ENCODE measurements around the gene MAGOH.
"Not testable (repeated sequence)": the region's sequence is repeated elsewhere in the genome, so short reads cannot be mapped to it uniquely, and the experiment has no call there.

MAGOH gene

GRCh38 chr1:53218201-53218600 lies 20.1 kb downstream of the MAGOH start:
- Histone ChIP-seq H3K36me3 (ENCODE audit: control insufficient read depth in 1 of 2, insufficient read depth in 2 of 2, low read length in 2 of 2) (peaks cover 13 to 31% of the 10 kb centered on the region in 2 donors), H3K4me1 (ENCODE audit: control insufficient read depth in 1 of 2, insufficient read depth in 2 of 2, low read length in 2 of 2) (peaks cover 11 to 13% of the 10 kb centered on the region in 2 donors), H3K4me3 (ENCODE audit: low read depth in 1 of 2, low read length in 2 of 2) (no peak overlapping the region), H3K9me3 (ENCODE audit: control insufficient read depth in 1 of 2, low read length in 2 of 2) (no peaks in the 10 kb centered on the region), H3K27ac (ENCODE audit: low read length) (no peak overlapping the region), H3K27me3 (ENCODE audit: low read depth, low read length) (no peaks in the 10 kb centered on the region)

- no peak overlapping the region for H3K27ac ChIP-seq (ENCODE audit: low read length)
- H3K9me3 ChIP-seq (ENCODE audit: control insufficient read depth in 1 of 2, low read length in 2 of 2): no peaks in the 10 kb centered on the region
- H3K36me3 ChIP-seq (ENCODE audit: control insufficient read depth in 1 of 2, insufficient read depth in 2 of 2, low read length in 2 of 2): peaks cover 38 to 62% of the 10 kb centered on the region in 2 donors
- H3K4me3 ChIP-seq (ENCODE audit: low read depth in 1 of 2, low read length in 2 of 2): no peak overlapping the region
- no peaks in the 10 kb centered on the region for H3K27me3 ChIP-seq (ENCODE audit: low read depth, low read length)
- peaks cover 2 to 6% of the 10 kb centered on the region in 2 donors for H3K4me1 ChIP-seq (ENCODE audit: control insufficient read depth in 1 of 2, insufficient read depth in 2 of 2, low read length in 2 of 2)
These were observed 23.9 kb downstream of the MAGOH start for GRCh38 chr1:53214376-53214940.

GRCh38 chr1:53210954-53211353 lies 27.4 kb downstream of the MAGOH start:
- H3K27ac ChIP-seq (ENCODE audit: low read length): no peak overlapping the region
- H3K4me1 ChIP-seq (ENCODE audit: control insufficient read depth in 1 of 2, insufficient read depth in 2 of 2, low read length in 2 of 2): no peaks in the 10 kb centered on the region
- no peaks in the 10 kb centered on the region for H3K9me3 ChIP-seq (ENCODE audit: control insufficient read depth in 1 of 2, low read length in 2 of 2)
- peaks cover 46 to 90% of the 10 kb centered on the region in 2 donors for H3K36me3 ChIP-seq (ENCODE audit: control insufficient read depth in 1 of 2, insufficient read depth in 2 of 2, low read length in 2 of 2)
- no peak overlapping the region for H3K4me3 ChIP-seq (ENCODE audit: low read depth in 1 of 2, low read length in 2 of 2)
- H3K27me3 ChIP-seq (ENCODE audit: low read depth, low read length): no peaks in the 10 kb centered on the region

- Histone ChIP-seq H3K4me3 (ENCODE audit: low read depth in 1 of 2, low read length in 2 of 2) (no peak overlapping the region), H3K4me1 (ENCODE audit: control insufficient read depth in 1 of 2, insufficient read depth in 2 of 2, low read length in 2 of 2) (no peaks in the 10 kb centered on the region), H3K36me3 (ENCODE audit: control insufficient read depth in 1 of 2, insufficient read depth in 2 of 2, low read length in 2 of 2) (peaks cover 46 to 90% of the 10 kb centered on the region in 2 donors), H3K27me3 (ENCODE audit: low read depth, low read length) (no peaks in the 10 kb centered on the region), H3K27ac (ENCODE audit: low read length) (no peak overlapping the region), H3K9me3 (ENCODE audit: control insufficient read depth in 1 of 2, low read length in 2 of 2) (no peaks in the 10 kb centered on the region)
These were observed 28.0 kb downstream of the MAGOH start for GRCh38 chr1:53210352-53210751.

- no peak overlapping the region for H3K27ac ChIP-seq (ENCODE audit: low read length)
- no peaks in the 10 kb centered on the region for H3K9me3 ChIP-seq (ENCODE audit: control insufficient read depth in 1 of 2, low read length in 2 of 2)
- H3K4me3 ChIP-seq (ENCODE audit: low read depth in 1 of 2, low read length in 2 of 2): no peak overlapping the region
- no peaks in the 10 kb centered on the region for H3K27me3 ChIP-seq (ENCODE audit: low read depth, low read length)
- no peaks in the 10 kb centered on the region for H3K4me1 ChIP-seq (ENCODE audit: control insufficient read depth in 1 of 2, insufficient read depth in 2 of 2, low read length in 2 of 2)
- peaks cover 37 to 89% of the 10 kb centered on the region in 2 donors for H3K36me3 ChIP-seq (ENCODE audit: control insufficient read depth in 1 of 2, insufficient read depth in 2 of 2, low read length in 2 of 2)
These were observed 30.6 kb downstream of the MAGOH start for GRCh38 chr1:53207726-53208125.

DNA sequence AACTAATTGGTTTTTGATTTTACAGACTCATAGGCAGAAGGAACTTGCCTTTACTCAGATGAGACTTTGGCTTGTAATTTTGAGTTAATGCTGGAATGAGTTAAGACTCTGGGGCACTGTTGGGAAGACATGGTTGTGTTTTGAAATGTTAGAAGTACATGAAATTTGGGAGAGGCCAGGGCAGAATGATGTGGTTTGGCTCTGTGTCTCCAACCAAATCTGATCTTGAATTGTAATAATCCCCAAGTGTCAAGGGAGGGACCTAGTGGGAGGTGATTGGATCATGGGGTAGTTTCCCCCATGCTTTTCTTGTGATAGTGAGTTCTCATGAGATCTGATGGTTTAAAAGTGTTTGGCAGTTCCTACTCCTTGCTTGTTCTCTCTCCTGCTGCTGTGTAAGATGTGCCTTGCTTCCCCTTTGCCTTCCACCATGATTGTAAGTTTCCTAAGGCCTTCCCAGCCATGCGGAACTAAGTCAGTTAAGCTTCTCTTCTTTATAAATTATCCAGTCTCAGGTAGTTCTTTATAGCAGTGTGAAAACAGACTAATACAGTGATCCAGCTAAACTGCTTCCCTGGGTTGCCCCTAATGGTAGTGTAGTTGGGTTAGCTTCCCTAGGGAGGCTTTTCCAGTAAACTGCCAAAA lies 31.5 kb downstream of the MAGOH start:
- Histone ChIP-seq H3K9me3 (ENCODE audit: control insufficient read depth in 1 of 2, low read length in 2 of 2) (no peaks in the 10 kb centered on the region), H3K4me1 (ENCODE audit: control insufficient read depth in 1 of 2, insufficient read depth in 2 of 2, low read length in 2 of 2) (no peaks in the 10 kb centered on the region), H3K4me3 (ENCODE audit: low read depth in 1 of 2, low read length in 2 of 2) (no peak overlapping the region), H3K27ac (ENCODE audit: low read length) (no peak overlapping the region), H3K27me3 (ENCODE audit: low read depth, low read length) (no peaks in the 10 kb centered on the region), H3K36me3 (ENCODE audit: control insufficient read depth in 1 of 2, insufficient read depth in 2 of 2, low read length in 2 of 2) (peaks cover 40 to 91% of the 10 kb centered on the region in 2 donors)

GRCh38 chr1:53206083-53206685 lies 32.1 kb downstream of the MAGOH start:
- peaks cover 43 to 86% of the 10 kb centered on the region in 2 donors for H3K36me3 ChIP-seq (ENCODE audit: control insufficient read depth in 1 of 2, insufficient read depth in 2 of 2, low read length in 2 of 2)

GRCh38 chr1:53205496-53205895 lies 32.8 kb downstream of the MAGOH start:
- H3K36me3 ChIP-seq (ENCODE audit: control insufficient read depth in 1 of 2, insufficient read depth in 2 of 2, low read length in 2 of 2): peaks cover 42 to 86% of the 10 kb centered on the region in 2 donors
- not testable (repeated sequence) for H3K9me3 ChIP-seq (ENCODE audit: control insufficient read depth in 1 of 2, low read length in 2 of 2); H3K27me3 ChIP-seq (ENCODE audit: low read depth, low read length); H3K27ac ChIP-seq (ENCODE audit: low read length); H3K4me3 ChIP-seq (ENCODE audit: low read depth in 1 of 2, low read length in 2 of 2); H3K4me1 ChIP-seq (ENCODE audit: control insufficient read depth in 1 of 2, insufficient read depth in 2 of 2, low read length in 2 of 2)

More at GRCh38 chr1:53206083-53206685, 32.1 kb downstream of the MAGOH start:
- not testable (repeated sequence) for H3K27ac ChIP-seq (ENCODE audit: low read length); H3K4me3 ChIP-seq (ENCODE audit: low read depth in 1 of 2, low read length in 2 of 2); H3K27me3 ChIP-seq (ENCODE audit: low read depth, low read length); H3K9me3 ChIP-seq (ENCODE audit: control insufficient read depth in 1 of 2, low read length in 2 of 2); H3K4me1 ChIP-seq (ENCODE audit: control insufficient read depth in 1 of 2, insufficient read depth in 2 of 2, low read length in 2 of 2)

DNA sequence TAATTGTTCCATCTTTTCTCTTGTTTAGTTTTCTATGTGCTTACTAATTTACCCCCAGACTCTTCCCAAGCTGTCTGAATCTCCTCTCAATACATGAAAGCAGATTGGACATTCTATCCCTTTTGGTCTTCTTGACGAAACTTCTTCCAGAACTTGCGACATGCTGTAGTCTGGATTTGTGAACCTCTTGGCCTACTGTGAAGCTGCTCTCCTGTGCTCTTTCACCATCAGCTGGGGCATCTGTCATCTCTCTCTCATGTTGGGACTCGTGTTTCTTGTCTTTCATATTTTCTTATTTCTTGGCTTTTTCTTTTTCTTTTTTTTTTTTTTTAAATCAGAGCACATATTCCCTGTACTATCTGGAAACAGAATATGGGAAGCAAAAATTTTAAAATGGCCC lies 34.9 kb downstream of the MAGOH start:
- Histone ChIP-seq H3K4me1 (ENCODE audit: control insufficient read depth in 1 of 2, insufficient read depth in 2 of 2, low read length in 2 of 2) (peaks cover under 1 to 3% of the 10 kb centered on the region in 2 donors), H3K36me3 (ENCODE audit: control insufficient read depth in 1 of 2, insufficient read depth in 2 of 2, low read length in 2 of 2) (peaks cover 36 to 67% of the 10 kb centered on the region in 2 donors), H3K27ac (ENCODE audit: low read length) (no peak overlapping the region), H3K9me3 (ENCODE audit: control insufficient read depth in 1 of 2, low read length in 2 of 2) (no peaks in the 10 kb centered on the region), H3K27me3 (ENCODE audit: low read depth, low read length) (no peaks in the 10 kb centered on the region), H3K4me3 (ENCODE audit: low read depth in 1 of 2, low read length in 2 of 2) (no peak overlapping the region)

- H3K27me3 ChIP-seq (ENCODE audit: low read depth, low read length): no peaks in the 10 kb centered on the region
- H3K4me3 ChIP-seq (ENCODE audit: low read depth in 1 of 2, low read length in 2 of 2): peak overlapping the region; percentile 85 to 95
- H3K27ac ChIP-seq (ENCODE audit: low read length): peak overlapping the region; percentile 99
- H3K36me3 ChIP-seq (ENCODE audit: control insufficient read depth in 1 of 2, insufficient read depth in 2 of 2, low read length in 2 of 2): peaks cover 22 to 26% of the 10 kb centered on the region in 2 donors
- H3K4me1 ChIP-seq (ENCODE audit: control insufficient read depth in 1 of 2, insufficient read depth in 2 of 2, low read length in 2 of 2): peaks cover 14 to 22% of the 10 kb centered on the region in 2 donors
- H3K9me3 ChIP-seq (ENCODE audit: control insufficient read depth in 1 of 2, low read length in 2 of 2): no peaks in the 10 kb centered on the region
These were observed 40.1 kb downstream of the MAGOH start for GRCh38 chr1:53198241-53198651.

- H3K27me3 ChIP-seq (ENCODE audit: low read depth, low read length): no peaks in the 10 kb centered on the region
- H3K9me3 ChIP-seq (ENCODE audit: control insufficient read depth in 1 of 2, low read length in 2 of 2): no peaks in the 10 kb centered on the region
- H3K27ac ChIP-seq (ENCODE audit: low read length): peak overlapping the region; percentile 99
- H3K36me3 ChIP-seq (ENCODE audit: control insufficient read depth in 1 of 2, insufficient read depth in 2 of 2, low read length in 2 of 2): peaks cover 15 to 19% of the 10 kb centered on the region in 2 donors
- peaks cover 14 to 22% of the 10 kb centered on the region in 2 donors for H3K4me1 ChIP-seq (ENCODE audit: control insufficient read depth in 1 of 2, insufficient read depth in 2 of 2, low read length in 2 of 2)
- H3K4me3 ChIP-seq (ENCODE audit: low read depth in 1 of 2, low read length in 2 of 2): peak overlapping the region; percentile 85 to 95
These were observed 40.8 kb downstream of the MAGOH start for GRCh38 chr1:53197291-53198200.

Data from muscle layer of duodenum (tissue), 2 donors.